Spleen (tissue), 7 donors: ENCODE measurements around the gene ZBTB14.

Experiments
- CTCF ChIP-seq, 11 experiments: fragments of 200-600 bp in 7 of 11; fragments of 450-650 bp in 4 of 11; sonication (generic) in 4 of 11; IDR thresholded peaks in 8 of 11; conservative IDR thresholded peaks in 3 of 11; 1 replicate in 7 of 11; 2 replicates in 4 of 11; pipeline versions ENCODE4 v1.4.0 to v1.8.0; 2016 to 2021; ENCODE audit warnings: antibody characterized with exemption in 11 of 11, inconsistent platforms in 4 of 11, mild to moderate bottlenecking in 1 of 11
- POLR2A ChIP-seq, 3 donors: fragments of 450-650 bp; IDR thresholded peaks; one replicate each; pipeline ENCODE4 v1.5.1; 2017; ENCODE audit warnings: antibody characterized with exemption in 3 of 3, mild to moderate bottlenecking in 1 of 3
- POLR2AphosphoS5 ChIP-seq, 3 donors: sonication (generic); formaldehyde crosslinking; IDR thresholded peaks; one replicate each; pipeline ENCODE4 v1.5.1; 2017; ENCODE audit warnings: antibody characterized with exemption in 3 of 3
- donor health status: DM: no; HTN: no; CAD: no; lungs with moderate emphysema.
- donor health status: DM: no; HTN: no; CAD: no.
- donor health status: DM: no; HTN: no; CAD: no.

GRCh38 chr18:5287854-5288253 lies 7.7 kb downstream of the ZBTB14 start:
- TF ChIP-seq CTCF (IDR thresholded peaks at IDR 0.05 in 8 of 11, conservative IDR thresholded peaks at IDR 0.05 in 3 of 11) (no peak), POLR2A (IDR thresholded peaks at IDR 0.05) (no peak), POLR2AphosphoS5 (IDR thresholded peaks at IDR 0.05) (no peak)
